HTERT RPE-1 (cell line): ENCODE results near the gene GIT2.
"Not testable (repeated sequence)": the region's sequence is repeated elsewhere in the genome, so short reads cannot be mapped to it uniquely, and the experiment has no call there.

Experiments used
- in situ Hi-C: fragments of 300-500 bp; cut with MboI; formaldehyde crosslinking; loops from 4 replicates; pipeline ENCODE4 v1.14.3; 2020; ENCODE audit warnings: low sequenced_read_pairs

Gene GIT2

DNA sequence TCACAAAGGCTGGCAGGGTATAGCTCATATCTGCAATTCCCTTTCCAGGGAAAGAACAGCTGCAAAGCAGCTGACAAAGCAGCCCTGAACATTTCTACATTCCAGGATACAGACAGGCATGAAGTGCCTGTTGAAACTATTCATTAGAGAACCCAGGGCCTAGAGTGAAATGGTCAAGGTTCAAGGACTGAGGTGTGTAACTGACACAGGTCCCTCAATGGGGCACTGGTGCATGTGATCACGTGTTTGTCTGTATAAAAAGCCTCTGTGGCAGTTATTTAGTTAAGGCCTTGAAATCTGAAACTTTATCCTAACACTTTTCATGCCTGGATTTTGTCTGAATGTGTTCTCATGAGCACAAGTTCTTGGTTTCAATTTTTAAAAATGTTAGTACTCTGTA is 47.1 kb downstream of the GIT2 start:
- in situ Hi-C loops = no loop called here

- in situ Hi-C loops = no loop called here
These were observed 47.8 kb downstream of the GIT2 start for GRCh38 chr12:109948368-109948767.

DNA sequence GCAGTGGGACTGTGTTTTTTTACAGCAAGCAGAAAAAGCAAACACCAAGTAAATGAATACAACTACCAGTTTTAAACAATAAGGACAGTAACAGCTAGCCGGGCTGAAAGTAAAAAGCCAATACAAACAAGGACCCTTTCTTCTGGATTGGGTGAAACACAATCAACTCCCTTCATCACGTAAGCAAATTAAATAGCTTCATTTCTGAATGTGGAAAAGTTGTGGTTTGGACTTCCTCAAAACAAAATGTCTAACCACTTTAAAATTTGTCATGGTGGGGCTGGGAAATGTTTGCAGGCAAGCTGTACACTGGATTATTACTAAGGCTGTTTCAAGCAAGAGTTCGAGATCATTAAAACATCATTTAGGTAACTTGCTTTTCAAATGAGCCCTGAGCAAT is 48.6 kb downstream of the GIT2 start:
- in situ Hi-C loops = no loop called here

- in situ Hi-C loops = no loop called here
These were observed 49.3 kb downstream of the GIT2 start for GRCh38 chr12:109946913-109947312.

GRCh38 chr12:109946505-109946904 is 49.7 kb downstream of the GIT2 start:
- in situ Hi-C loops = no loop called here

GRCh38 chr12:109944561-109945359 is 51.4 kb downstream of the GIT2 start:
- in situ Hi-C loops = no loop called here

DNA sequence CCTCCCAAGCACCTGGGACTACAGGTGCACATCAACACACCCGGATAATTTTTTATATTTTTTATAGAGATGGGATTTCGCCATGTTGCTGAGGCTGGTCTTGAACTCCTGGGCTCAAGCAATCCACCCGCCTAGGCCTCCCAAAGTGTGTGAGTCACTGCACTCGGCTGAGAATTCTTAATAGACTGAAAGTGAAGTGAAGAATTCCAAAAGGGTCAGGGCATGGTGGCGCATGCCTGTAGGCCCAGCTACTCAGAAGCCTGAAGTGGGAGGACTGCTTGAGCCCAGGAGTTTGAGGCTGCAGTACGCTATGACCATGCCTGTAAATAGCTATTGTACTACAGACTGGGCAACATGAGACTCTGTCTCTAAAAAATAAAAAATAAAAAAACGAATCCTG is 52.4 kb downstream of the GIT2 start:
- in situ Hi-C loops = no loop called here

DNA sequence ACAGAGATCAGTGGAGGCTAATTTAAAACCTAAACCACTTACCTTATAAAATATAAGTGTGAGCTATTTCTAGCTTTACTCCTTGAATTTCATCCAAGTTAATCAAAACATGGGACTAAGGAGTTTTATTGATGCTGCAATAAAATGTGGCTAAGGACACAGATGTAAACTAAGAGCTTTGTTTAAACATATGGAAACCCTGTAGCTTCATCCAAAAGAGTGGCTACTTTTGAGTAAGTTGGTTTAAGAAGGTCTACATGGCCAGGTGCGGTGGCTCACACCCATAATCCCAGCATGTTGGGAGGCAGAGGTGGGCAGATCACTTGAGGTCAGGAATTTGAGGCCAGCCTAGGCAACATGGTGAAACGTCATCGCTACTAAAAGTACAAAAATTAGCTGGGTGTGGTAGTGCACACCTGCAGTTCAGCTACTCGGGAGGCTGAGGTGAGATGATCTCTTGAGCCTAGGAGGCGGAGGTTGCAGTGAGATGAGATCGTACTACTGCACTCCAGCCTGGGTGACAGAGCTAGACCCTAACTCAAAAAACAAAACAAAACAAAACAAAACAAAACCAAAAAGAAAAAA is 55.7 kb downstream of the GIT2 start:
- in situ Hi-C loops = no loop called here

GRCh38 chr12:109939504-109939903 is 56.7 kb downstream of the GIT2 start:
- in situ Hi-C loops = no loop called here

GRCh38 chr12:109938947-109939346 is 57.2 kb downstream of the GIT2 start:
- in situ Hi-C loops = no loop called here

DNA sequence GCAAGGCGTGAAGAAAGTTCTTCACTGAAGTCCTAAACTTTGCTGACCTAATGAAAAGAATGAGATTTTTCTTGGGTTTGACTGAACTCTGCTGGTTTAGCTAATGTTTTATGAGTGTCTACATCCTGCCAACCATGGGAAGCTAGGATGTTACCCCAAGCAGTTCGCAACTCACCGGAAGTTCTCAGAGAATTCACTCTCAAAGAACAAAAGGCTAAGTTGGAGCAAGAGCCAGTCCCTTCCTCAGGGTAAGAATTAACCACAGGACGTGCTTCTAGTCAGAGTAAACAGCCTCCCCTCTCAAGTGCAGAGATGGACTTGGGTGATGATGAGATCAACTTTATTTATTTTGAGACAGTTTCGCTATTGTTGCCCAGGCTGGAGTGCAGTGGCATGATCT is 58.8 kb downstream of the GIT2 start:
- in situ Hi-C loops = no loop called here

DNA sequence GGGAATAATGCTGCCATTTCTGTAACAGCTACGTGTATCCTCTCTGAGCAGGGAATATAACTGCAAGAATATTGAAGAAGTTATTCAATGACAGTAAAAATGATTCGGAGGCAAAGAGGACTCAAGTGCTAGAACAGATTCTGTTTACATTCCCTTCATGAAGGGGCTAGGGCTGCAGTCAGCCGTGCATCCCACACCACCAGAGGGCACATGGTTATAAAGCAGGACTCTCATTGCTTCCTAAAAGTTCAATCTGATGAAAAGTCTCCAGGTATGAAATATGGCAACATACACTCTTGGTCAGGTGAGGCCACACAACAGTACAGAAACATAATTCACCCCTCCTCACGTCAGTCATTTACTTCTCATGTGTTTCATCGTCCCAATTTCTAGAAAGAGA is 62.1 kb downstream of the GIT2 start:
- in situ Hi-C loops = no loop called here

DNA sequence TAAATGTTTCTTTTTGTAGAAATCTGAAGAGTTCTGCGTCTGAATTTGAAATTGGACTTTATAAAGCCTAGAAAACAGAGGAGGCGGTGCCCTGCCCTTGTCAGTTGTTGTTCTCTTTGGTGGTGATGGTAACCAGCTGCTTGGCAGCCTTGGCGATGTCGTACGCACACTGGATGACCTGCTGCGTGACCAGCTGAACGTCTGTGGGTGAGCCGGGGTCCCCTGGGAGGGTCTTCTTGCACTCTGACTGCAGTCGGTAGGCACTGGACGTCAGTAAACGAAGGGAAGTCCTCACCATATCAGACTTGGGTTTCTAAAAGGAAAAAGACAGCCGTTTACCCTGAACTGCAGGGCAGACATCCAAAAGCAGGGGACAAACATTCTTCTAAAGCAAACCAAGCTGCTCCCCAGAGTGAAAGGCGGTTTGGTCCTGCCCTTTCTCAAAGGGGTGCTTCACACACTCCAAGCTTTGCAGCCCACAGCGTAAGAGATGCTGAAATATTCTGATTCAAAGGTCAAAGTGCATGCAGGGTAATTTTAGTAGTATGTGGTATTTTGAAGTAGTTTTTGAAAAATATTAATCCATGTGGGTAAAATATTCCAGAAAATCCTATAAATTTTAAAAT is 63.2 kb downstream of the GIT2 start:
- in situ Hi-C loops = no loop called here

- in situ Hi-C loops = no loop called here
These were observed 65.0 kb downstream of the GIT2 start for GRCh38 chr12:109931143-109931542.

GRCh38 chr12:109930028-109930800 is 66.0 kb downstream of the GIT2 start:
- in situ Hi-C loops = no loop called here

- in situ Hi-C loops = not testable (repeated sequence)
These were observed 66.8 kb downstream of the GIT2 start for GRCh38 chr12:109929326-109929725.

DNA sequence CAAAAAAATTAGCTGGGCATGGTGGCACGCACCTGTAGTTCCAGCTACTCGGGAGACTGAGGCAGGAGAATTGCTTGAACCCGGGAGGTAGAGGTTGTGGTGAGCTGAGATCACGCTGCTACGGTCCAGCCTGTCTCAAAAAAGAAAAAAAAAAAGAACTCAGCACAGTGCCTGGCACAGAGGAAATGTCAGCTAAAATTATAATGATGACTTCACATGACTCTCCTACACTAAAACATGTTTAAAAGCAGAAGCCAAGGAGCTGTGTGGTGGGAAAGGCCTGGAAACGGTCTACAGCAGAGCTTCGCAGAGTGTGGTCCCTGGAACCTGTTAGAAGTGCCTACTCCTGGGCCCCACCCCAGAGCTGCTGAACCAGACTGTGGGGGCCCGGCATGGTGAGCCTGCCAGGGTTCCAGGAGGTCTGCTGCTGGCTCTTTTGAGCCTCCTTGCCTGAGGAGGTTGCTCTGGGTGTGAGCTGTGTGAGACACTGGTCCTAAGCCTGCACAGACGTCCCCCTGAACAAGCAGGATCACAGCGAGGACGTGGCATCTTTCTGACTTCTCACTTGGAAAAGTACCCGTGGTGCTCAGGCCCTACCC is 68.0 kb downstream of the GIT2 start:
- in situ Hi-C loops = no loop called here

- in situ Hi-C loops = no loop called here
These were observed 68.5 kb downstream of the GIT2 start for GRCh38 chr12:109927622-109928021.

- in situ Hi-C loops = no loop called here
These were observed 69.5 kb downstream of the GIT2 start for GRCh38 chr12:109926488-109927210.

DNA sequence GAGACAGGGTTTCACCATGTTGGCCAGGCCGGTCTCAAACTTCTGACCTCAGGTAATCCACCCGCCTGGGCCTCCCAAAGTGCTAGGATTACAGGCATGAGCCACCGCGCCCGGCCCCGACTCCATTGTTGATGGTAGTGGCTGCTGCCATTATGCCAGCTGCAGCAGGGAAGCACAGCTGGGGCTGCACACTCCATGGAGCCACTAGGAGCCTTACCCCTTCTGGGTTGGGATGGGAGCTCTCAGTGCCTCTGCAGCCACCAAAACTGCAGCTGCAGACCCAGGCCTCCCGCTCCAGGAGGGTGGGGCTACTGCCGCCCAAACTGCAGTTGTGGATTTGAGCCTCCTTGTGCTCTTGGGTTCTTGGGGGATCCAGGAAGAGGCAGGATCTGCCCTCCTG is 70.2 kb downstream of the GIT2 start:
- in situ Hi-C loops = no loop called here
